HFFc6 (cell line): ENCODE measurements around the gene ASB3. TPM values are rescaled to one million over a fixed set of nuclear protein-coding genes. Genes with fewer than 3 reads are reported as not detected.
A peak's percentile ranks its signal among the peaks of the same experiment; 100 is the strongest.

Experiments used
- DNase-seq: peaks from one replicate; pipeline ENCODE4 v3.0.0-alpha.2; 2018
- H3K27ac Mint-ChIP-seq: 2 replicates; pipeline ENCODE4 v1.8.0; 2020; ENCODE audit warnings: mild to moderate bottlenecking, mixed read lengths
- H3K27me3 Mint-ChIP-seq: 2 replicates; pipeline ENCODE4 v1.8.0; 2021; ENCODE audit warnings: mild to moderate bottlenecking, moderate library complexity, mixed read lengths; ENCODE audit not compliant: insufficient read depth
- H3K36me3 Mint-ChIP-seq: 2 replicates; pipeline ENCODE4 v1.8.0; 2021; ENCODE audit warnings: low read depth, mixed read lengths
- H3K4me1 Mint-ChIP-seq: 2 replicates; pipeline ENCODE4 v1.8.0; 2020; ENCODE audit warnings: low read depth, mixed read lengths
- H3K4me3 Mint-ChIP-seq: 2 replicates; pipeline ENCODE4 v1.8.0; 2020; ENCODE audit warnings: mild to moderate bottlenecking, moderate library complexity, mixed read lengths
- H3K9me3 Mint-ChIP-seq: 2 replicates; pipeline ENCODE4 v1.8.0; 2020; ENCODE audit warnings: mild to moderate bottlenecking, mixed read lengths
- CTCF ChIP-seq: fragments of 200-600 bp; sonication (generic); IDR thresholded peaks from 2 replicates; pipeline ENCODE4 v1.5.0; 2021; ENCODE audit warnings: antibody characterized with exemption, mild to moderate bottlenecking
- total RNA-seq, 6 experiments: library from RNA; stranded (reverse); fragmentation: NEBNext Ultra II Directional; extraction: Animal tissue kit (Norgen Biotek cat#: 25700); gene quantifications; 2 replicates in 1 of 6; 3 replicates in 5 of 6; pipeline ENCODE4 v1.2.3, GENCODE V29; 2021

ASB3 gene
- total RNA-seq, 6 experiments from 2014 or later = 15.7 to 22.0 (median 17.3) TPM

GRCh38 chr2:53695575-53695974 is 91.2 kb downstream of the ASB3 start:
- DNase-seq = no peak
- Mint-ChIP-seq H3K27ac (no peak overlapping the region), H3K9me3 (no peaks in the 10 kb centered on the region), H3K36me3 (peaks cover 31% of the 10 kb centered on the region), H3K4me3 (no peak overlapping the region), H3K27me3 (no peaks in the 10 kb centered on the region; the same call in 1 of the 2 replicates), H3K4me1 (no peaks in the 10 kb centered on the region)
- TF ChIP-seq CTCF = no peak

DNA sequence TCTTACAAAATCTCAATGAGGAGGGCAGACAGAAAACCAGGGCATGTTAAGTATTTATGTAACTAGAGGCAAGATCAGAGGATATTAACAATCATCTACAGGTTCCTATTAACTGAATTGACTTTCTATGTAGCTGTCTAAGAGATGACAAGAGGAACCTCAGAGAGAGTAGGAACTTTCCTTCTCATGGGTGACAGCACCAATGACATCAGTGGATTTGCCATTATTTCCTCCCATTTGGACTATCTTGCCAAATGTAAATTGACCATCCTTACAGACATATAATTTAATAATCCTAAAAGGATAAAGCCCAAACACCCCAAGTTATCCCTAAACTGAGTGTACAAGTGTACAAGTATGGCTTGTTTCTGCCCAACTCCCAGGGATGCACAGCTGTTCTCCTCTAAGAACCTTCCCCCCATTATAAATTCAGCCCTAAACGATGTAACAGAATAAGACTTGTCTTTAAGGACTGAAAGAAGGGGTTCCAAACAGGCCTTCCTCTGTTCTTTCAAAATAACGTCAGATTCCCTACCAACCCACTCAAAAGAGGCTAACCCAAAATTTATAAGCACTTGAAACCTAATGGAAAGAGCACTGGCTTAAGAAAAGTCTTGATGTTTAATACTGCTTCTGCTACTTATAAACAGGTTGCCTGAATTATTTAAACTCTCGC is 92.5 kb downstream of the ASB3 start:
- Mint-ChIP-seq H3K27me3 (no peaks in the 10 kb centered on the region; the same call in 1 of the 2 replicates), H3K9me3 (no peaks in the 10 kb centered on the region)
- DNase-seq = no peak

DNA sequence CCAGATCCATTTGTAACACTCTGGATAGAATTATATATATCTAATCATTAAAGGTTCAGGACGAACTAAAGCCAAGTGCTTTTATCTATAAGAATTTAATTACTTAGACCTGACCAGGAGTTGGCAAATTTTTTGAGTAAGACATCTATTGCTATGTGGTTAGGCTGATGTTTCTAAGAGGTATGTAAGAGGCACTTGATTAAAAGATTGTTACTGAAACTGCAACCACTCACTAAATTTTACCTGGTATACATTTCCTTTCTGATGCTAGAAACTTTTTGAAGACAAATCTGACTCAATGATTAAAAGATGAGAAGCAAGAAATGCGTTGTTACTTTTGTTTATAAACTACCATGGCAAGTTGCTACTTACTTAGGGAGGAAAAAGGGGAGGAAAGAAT is 95.9 kb downstream of the ASB3 start:
- Mint-ChIP-seq H3K9me3 (no peaks in the 10 kb centered on the region), H3K4me3 (no peak overlapping the region), H3K27me3 (no peaks in the 10 kb centered on the region; the same call in 1 of the 2 replicates), H3K4me1 (no peaks in the 10 kb centered on the region), H3K36me3 (no peaks in the 10 kb centered on the region; the same call in 1 of the 2 replicates), H3K27ac (no peak overlapping the region)
- DNase-seq = no peak
- TF ChIP-seq CTCF = no peak

More for the DNA sequence above, 92.5 kb downstream of the ASB3 start:
- Mint-ChIP-seq H3K4me1 (no peaks in the 10 kb centered on the region), H3K36me3 (peaks cover 20% of the 10 kb centered on the region), H3K4me3 (no peak overlapping the region), H3K27ac (no peak overlapping the region)
- no peak for TF ChIP-seq CTCF

DNA sequence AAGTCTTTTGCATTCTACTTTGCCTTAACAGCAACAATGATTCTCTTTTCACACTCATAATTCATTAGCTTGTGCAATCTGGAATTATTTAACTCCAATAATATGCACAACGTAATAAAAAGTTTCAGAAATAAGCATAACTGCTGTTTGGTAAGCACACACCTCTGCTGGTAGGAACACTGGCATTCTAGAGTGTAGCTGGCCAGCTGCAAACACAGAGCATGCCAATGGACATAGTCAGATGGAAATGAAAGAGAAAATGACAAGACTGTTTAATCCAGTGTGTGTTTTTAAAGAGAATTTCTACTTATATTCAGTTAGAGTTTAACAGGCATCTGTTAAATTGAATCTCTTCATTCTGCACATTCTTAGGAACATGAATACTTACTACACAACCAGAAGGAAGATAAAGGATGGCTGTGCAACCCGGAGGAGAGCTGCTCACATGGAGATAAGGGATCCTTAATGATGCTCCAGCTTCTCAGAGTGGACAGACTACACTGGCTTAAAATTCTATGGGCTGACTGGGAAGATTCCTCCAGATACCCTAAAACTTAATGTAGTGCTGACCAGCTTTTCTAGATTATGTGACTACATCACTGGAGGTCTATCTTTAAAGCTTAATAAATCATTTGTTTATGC is 113.8 kb downstream of the ASB3 start:
- peaks cover 5% of the 10 kb centered on the region; the same call in 1 of the 2 replicates for H3K36me3 Mint-ChIP-seq
- H3K27me3 Mint-ChIP-seq = no peaks in the 10 kb centered on the region
- TF ChIP-seq CTCF = no peak
- H3K27ac Mint-ChIP-seq = no peak overlapping the region
- no peaks in the 10 kb centered on the region for H3K9me3 Mint-ChIP-seq
- peaks cover 9% of the 10 kb centered on the region for H3K4me1 Mint-ChIP-seq
- no peak overlapping the region for H3K4me3 Mint-ChIP-seq
- peak; percentile 36 for DNase-seq

DNA sequence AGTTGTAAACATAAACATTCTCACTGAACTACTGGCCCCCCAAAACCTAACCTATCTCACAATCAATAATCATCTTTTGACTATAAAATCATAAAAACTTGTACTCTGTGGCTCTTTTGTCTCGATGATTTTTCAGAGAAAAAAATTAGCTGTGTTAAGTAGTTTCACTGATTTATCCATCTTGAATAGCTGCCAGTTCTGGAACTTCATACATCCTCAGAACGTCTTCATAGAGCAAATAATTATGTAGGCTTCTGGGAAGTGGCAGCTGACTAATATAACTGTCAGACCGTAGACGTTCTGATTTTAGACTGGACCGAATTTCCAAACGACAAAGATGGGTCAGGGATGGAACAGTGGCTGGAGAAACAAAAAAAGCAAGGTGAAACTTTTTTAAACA is 116.4 kb downstream of the ASB3 start:
- no peak for DNase-seq
- Mint-ChIP-seq H3K4me1 (peaks cover 9% of the 10 kb centered on the region), H3K36me3 (peaks cover 17% of the 10 kb centered on the region; the same call in 1 of the 2 replicates), H3K4me3 (no peak overlapping the region), H3K9me3 (no peaks in the 10 kb centered on the region; the same call in 1 of the 2 replicates), H3K27ac (no peak overlapping the region), H3K27me3 (no peaks in the 10 kb centered on the region)
- no peak for TF ChIP-seq CTCF
